ENCODE measurements around the gene OR2A7. TPM values are rescaled to one million over a fixed set of nuclear protein-coding genes. Genes with fewer than 3 reads are reported as not detected.
"Not testable (repeated sequence)": the region's sequence is repeated elsewhere in the genome, so short reads cannot be mapped to it uniquely, and the experiment has no call there.

The OR2A7 gene, protein sequence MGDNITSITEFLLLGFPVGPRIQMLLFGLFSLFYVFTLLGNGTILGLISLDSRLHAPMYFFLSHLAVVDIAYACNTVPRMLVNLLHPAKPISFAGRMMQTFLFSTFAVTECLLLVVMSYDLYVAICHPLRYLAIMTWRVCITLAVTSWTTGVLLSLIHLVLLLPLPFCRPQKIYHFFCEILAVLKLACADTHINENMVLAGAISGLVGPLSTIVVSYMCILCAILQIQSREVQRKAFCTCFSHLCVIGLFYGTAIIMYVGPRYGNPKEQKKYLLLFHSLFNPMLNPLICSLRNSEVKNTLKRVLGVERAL
- total RNA-seq, result not detected

DNA sequence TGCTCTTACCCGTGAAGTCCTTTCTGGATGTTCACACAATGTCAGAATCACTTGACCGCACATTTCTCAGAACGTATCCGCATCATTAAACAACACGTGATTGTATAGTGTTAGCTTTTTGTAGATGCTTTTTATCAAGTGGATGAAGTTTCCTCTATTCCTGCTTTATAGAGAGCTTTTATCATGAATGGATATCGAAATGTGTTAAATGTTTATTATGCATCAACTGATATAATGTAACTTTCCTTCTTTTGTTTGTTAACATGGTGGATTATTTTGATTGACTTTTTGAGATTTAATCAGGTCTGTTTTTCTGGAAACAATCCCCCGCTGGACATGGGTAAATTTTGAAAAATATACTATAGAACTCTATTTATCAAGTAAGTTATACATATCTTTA, at the start of gene OR2A7:
Gene OR2A7 (minus strand): TSS at position 101 of the 400 bp plus-strand sequence. CDS start 5,164 bp downstream, outside the sequence.
- not testable (repeated sequence) for DNase-seq (ENCODE audit: low spot score); H3K36me3 Mint-ChIP-seq; H3K4me1 Mint-ChIP-seq (ENCODE audit: low read depth in 2 of 2); ATAC-seq; H3K27ac Mint-ChIP-seq; H3K4me3 Mint-ChIP-seq; H3K27me3 Mint-ChIP-seq; H3K9me3 Mint-ChIP-seq

DNA sequence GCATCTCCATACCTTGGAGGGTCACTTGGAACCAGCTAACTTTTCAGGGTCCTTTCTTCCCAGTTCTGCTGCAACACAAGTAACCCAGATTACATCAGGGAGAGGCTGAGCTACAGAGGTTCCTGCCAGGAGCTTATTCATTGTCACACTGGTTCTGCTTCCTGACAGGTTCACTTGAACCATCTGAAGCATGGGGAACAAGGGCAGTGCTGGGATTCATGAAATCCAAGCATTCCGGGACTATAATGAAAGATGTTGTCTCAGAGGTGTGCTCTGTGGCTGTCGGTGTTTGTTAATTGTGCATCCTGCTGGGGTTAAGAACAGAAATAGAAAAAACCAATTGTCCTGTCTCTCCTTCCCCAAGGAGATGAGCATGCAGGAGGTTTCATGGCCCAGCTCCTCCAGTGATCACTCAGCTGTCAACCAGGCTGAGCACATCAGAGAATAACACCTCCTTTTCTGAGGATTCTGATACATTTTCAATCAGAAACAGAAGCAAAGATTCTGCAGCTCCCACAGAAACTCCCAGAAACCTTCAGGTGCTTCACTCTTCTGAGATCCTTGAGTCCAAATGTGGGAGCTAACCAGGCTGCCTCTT, 47.4 kb upstream of the OR2A7 start, which contains the start of gene OR2A1:
Gene OR2A1 (plus strand): TSS at position 548 of the 598 bp plus-strand sequence. CDS start 5,706 bp downstream, outside the sequence.
- H3K36me3 Mint-ChIP-seq; DNase-seq (ENCODE audit: low spot score); H3K27me3 Mint-ChIP-seq; H3K4me1 Mint-ChIP-seq (ENCODE audit: low read depth in 2 of 2); H3K27ac Mint-ChIP-seq; H3K4me3 Mint-ChIP-seq; H3K9me3 Mint-ChIP-seq: not testable (repeated sequence)
- ATAC-seq, result peak in 1 of 2 donors; percentile 37

DNA sequence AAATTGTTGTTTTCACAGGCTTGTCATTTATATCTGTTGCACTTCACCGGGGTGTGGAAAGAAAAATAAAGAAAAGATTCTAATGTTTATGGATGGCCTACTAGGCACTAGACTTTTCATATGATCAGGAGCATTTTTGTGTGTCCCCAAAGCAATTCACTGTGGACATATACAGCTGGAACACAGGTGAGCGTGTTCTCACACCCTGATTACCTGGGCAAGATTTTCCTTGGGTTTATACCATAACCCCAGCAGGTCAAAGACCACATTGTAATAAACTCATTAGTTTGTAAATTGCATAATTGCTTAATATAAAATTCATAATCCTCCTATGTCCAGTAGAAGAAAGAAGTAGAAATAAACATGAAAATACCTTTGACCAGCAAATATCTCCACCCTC, 46.6 kb upstream of the OR2A7 start:
- not testable (repeated sequence) for H3K36me3 Mint-ChIP-seq; H3K4me1 Mint-ChIP-seq (ENCODE audit: low read depth in 2 of 2); H3K9me3 Mint-ChIP-seq; H3K27ac Mint-ChIP-seq; DNase-seq (ENCODE audit: low spot score); H3K4me3 Mint-ChIP-seq; ATAC-seq; H3K27me3 Mint-ChIP-seq

DNA sequence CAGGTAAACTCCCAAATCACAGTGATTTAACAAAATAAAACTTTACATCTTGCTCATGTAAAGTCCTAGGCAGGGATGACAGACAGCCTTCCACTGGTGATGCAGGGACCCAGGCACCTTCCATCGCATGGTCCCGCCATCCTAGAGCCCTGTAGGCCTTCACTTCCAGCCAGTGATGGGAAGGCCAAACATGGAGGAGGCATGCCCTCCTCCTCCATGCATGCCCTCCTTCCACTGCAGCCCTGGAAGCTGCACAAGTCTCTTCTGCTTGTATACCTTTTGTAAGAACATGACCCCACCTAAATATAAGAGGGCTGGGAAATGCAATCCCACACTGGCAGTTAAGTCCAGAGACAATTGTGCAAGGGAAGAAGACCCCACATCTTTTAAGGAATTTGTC, 45.1 kb upstream of the OR2A7 start:
- not testable (repeated sequence) for DNase-seq (ENCODE audit: low spot score)

DNA sequence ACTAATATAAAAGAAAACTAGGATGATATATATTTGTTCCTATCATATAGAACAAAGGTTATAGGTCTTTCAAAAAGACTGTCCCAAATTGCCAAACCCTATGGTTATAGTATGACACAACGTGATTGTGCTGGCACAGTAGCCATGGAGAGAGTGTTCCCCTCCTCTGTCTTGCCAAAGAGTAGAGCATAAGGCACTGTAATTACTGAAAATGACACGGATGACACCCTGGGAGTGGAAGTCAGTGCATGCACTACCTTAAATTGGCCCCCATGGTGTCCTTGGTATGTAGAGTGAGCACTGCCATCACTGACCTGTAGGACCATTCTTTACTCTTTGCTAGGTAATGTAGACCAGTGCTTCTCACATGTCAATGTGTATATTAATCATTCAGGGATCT, 40.6 kb upstream of the OR2A7 start:
- not testable (repeated sequence) for H3K36me3 Mint-ChIP-seq; DNase-seq (ENCODE audit: low spot score); H3K4me3 Mint-ChIP-seq; ATAC-seq; H3K27me3 Mint-ChIP-seq; H3K27ac Mint-ChIP-seq; H3K9me3 Mint-ChIP-seq; H3K4me1 Mint-ChIP-seq (ENCODE audit: low read depth in 2 of 2)

More for the DNA sequence above, 45.1 kb upstream of the OR2A7 start:
- H3K27ac Mint-ChIP-seq; H3K36me3 Mint-ChIP-seq; H3K4me3 Mint-ChIP-seq; H3K4me1 Mint-ChIP-seq (ENCODE audit: low read depth in 2 of 2); H3K27me3 Mint-ChIP-seq; H3K9me3 Mint-ChIP-seq: not testable (repeated sequence)
- ATAC-seq, result peak in 1 of 2 donors; percentile 56

DNA sequence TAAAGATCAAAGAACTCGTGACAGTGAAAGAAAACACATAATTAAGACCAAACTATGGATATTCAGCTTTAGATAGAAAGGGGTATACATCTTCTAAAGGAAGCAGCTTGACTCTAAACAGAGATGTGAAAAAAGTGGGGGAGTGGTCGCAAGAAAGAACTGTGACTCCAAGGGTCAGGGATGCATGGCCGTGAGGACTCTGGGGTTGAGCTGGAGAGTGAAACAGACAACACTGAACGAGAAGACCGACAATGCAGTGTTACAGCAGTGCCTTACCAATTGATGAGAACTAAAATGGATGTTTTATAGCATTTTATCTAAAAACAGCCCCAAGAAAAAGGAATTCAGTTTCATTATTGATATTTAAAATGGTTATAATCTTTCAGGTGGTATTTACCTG, 39.0 kb upstream of the OR2A7 start:
- not testable (repeated sequence) for H3K9me3 Mint-ChIP-seq; H3K4me3 Mint-ChIP-seq; DNase-seq (ENCODE audit: low spot score); H3K27ac Mint-ChIP-seq; H3K4me1 Mint-ChIP-seq (ENCODE audit: low read depth in 2 of 2); ATAC-seq; H3K27me3 Mint-ChIP-seq; H3K36me3 Mint-ChIP-seq

DNA sequence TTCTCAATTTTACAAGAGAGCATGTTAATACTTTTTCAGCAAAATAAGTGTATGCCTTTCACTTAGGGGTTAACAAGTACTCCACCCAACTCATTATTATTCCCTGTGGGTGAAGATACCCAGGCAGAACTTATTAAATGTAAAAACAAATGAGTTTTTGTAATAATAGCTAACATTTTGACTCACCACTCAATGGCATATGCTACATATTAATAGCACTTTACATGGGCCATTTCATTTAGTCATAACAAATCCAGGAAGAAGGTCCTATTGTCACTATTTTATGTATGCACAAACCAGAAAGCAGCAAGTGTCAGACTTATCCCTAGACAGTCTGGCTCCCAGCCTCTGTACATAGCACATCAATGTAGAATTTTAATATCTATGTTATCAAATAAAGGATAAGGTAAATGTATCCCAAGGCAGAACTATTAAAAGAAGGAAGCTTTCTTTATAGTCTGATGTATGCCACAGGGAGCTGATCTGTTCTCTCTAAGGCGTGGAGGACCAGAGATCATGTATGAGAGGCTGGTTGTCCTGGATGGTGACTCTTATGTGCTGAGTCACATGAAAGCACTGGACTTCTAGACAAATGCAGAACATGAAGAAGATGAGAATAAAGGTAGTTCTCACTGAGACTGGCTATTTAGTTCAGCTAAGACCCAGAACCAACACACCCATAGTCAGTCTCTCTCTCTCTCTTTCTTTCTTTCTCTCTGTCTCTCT, 38.1 kb upstream of the OR2A7 start:
- not testable (repeated sequence) for H3K4me3 Mint-ChIP-seq; H3K36me3 Mint-ChIP-seq; DNase-seq (ENCODE audit: low spot score); H3K27me3 Mint-ChIP-seq; ATAC-seq; H3K27ac Mint-ChIP-seq; H3K4me1 Mint-ChIP-seq (ENCODE audit: low read depth in 2 of 2); H3K9me3 Mint-ChIP-seq

DNA sequence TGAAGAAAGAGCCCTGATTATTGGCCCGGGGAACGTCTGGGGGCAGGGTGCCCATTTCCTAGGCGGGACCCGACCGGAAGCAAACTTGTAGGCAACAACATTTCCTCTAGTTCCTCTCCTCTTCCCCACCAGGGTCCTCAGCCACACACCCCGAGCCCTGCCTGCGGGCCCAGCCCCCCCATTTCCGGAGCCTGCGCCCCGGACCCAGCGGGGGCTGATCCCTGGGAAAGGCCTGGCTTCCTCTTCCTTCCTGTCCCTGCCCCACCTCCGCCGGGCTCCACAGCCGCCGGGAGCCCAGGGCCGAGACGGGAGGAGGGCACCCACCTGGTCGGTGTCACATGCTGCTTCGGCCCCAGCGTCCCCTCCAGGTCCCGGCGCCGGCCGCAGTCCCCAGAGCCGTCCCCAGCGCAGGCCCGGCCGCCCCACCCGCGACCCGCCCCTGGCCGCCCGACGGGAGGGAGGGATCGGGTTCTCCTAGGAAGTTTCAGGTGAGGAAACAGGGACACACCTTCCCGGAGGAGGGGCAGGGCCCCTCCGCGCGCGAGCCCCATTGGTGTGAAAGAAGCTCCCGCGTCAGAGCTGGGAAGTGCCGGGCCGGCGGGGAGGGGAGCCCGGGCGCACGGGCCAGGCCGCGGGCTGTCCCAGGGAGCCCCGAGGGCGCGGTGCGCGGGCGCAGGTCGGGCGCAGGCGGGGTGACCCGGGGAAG, 29.4 kb upstream of the OR2A7 start:
- H3K36me3 Mint-ChIP-seq; H3K4me3 Mint-ChIP-seq; H3K27me3 Mint-ChIP-seq; DNase-seq (ENCODE audit: low spot score); H3K27ac Mint-ChIP-seq; H3K9me3 Mint-ChIP-seq; H3K4me1 Mint-ChIP-seq (ENCODE audit: low read depth in 2 of 2): not testable (repeated sequence)
- peak; percentile 73 to 83 for ATAC-seq

DNA sequence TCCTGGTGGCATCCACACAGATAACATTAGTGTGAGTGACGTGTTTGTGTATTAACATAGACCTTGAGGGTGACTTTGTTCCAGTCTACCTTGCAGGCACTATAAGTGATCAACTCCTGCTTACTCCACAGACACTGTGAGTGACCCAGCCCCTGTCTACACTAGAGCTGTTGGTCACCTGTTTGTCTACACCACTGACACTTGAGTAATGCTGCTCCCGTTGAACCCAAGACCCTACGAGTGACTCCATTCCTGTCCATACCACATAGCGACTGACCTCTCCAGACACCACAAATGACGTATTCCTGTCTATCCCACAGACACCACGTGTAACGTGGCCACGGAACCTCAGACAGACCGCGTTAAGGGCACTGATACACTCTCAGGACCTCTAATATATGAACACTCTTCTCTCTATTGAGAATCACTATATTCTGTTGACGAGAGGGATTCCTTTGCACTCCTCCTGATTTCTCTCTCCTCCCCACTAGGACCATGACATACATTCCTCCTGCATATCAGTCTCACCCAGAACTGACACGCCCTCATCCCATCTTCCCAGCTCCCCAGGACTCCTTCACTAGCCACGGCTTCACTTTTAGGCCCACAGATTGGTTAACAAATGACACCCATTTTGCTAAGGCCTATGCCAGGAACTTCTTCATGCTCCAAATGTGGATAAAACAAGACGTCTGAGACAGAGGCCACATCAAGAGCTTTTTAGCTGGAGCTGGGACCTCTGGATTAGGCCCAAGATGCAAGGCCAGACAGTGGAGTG, 28.0 kb upstream of the OR2A7 start:
- DNase-seq (ENCODE audit: low spot score); H3K4me1 Mint-ChIP-seq (ENCODE audit: low read depth in 2 of 2); H3K4me3 Mint-ChIP-seq; H3K9me3 Mint-ChIP-seq; H3K27me3 Mint-ChIP-seq; H3K36me3 Mint-ChIP-seq; H3K27ac Mint-ChIP-seq: not testable (repeated sequence)
- ATAC-seq, result peak in 1 of 2 donors; percentile 30

DNA sequence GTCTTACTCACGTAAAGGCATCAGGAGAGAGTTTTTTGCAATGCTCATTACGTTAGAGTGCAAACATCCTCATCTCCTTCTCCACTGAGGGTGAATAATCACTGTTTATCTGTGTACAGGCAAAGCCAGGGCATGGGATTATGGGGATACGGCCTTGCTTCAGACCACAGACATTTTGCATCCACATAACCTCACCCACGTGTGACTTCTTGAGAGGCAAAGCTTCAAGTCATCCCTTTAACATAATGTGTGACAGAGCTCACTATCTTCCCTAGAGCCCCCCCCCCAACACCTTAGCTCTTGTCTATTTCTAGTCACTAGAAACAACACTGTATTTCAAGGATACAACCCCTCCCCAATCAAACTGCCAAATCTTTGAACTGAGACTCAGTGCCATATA, 27.0 kb upstream of the OR2A7 start:
- H3K4me1 Mint-ChIP-seq (ENCODE audit: low read depth in 2 of 2); H3K9me3 Mint-ChIP-seq; H3K4me3 Mint-ChIP-seq; H3K36me3 Mint-ChIP-seq; ATAC-seq; H3K27me3 Mint-ChIP-seq; DNase-seq (ENCODE audit: low spot score); H3K27ac Mint-ChIP-seq: not testable (repeated sequence)

DNA sequence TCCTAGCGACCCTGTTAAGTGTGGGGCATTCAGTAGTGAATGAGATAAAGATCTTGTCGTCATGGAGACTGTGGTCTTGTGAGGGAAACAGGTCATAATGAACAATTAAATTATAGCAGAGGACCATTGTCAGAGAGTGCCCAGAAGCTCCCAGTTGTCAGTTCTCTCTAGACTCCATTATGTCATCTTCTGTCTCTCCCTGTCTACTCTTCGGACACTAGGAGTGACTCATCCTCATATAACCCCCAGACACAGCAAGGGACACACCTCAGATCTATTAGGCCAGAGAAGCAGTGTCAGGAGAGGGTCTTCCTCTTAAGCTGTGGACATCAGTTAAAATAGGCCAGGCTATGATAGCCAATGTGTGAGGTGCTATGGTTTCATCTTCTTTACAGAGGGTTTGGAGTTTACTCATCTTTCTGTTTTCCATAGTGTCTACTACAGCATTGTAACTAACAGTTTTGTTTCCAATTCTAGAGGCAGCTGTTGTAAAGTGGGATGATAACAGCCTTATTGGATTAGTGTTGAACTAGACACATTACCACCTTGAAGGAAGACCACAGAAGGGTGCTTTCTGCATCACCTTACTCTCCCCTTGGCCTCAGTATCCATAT, 22.7 kb upstream of the OR2A7 start:
- H3K9me3 Mint-ChIP-seq; H3K27ac Mint-ChIP-seq; H3K27me3 Mint-ChIP-seq; H3K4me3 Mint-ChIP-seq; H3K36me3 Mint-ChIP-seq; H3K4me1 Mint-ChIP-seq (ENCODE audit: low read depth in 2 of 2); ATAC-seq; DNase-seq (ENCODE audit: low spot score): not testable (repeated sequence)

DNA sequence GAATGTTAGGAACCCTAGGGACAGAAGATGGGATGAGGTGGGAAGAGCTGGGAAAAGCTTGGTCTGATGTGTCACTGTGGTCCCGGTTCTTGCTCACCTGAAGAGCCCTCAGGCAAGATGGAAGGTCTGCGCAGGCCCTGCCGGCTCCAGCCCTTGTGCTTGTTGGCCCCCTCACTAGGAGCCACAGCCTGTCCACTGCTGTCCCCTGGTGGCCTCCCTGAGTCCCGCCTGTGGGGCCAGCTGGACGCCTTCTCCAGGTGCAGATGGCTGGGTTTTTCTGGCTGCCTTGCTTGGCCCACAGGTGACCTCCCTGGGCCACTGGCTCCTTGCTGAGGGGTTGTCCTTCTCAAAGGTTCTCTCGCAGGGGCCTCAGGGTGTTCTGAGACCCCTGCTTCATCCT, 19.1 kb upstream of the OR2A7 start:
- ATAC-seq; H3K4me3 Mint-ChIP-seq; H3K4me1 Mint-ChIP-seq (ENCODE audit: low read depth in 2 of 2); H3K27ac Mint-ChIP-seq; H3K27me3 Mint-ChIP-seq; H3K36me3 Mint-ChIP-seq; H3K9me3 Mint-ChIP-seq; DNase-seq (ENCODE audit: low spot score): not testable (repeated sequence)

DNA sequence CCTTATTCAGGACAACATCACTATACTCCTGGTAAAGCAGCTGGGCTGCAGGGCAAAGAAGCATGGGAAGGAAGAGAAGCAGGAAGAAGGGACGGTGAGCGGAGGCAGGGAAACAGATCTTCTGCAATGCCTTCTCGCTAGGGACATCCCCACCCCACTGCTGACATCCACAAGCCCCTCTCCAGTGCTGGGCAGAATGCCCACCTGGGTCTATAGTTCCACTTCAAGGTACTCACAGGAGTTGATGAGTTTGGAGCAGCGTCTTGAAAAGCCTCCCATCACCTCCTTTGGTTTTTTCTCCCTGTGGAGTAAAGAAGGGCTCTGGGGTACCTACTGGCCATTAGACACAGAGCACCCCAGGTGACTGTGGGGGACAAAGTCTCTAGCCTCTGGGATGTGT, 17.9 kb upstream of the OR2A7 start:
- H3K4me3 Mint-ChIP-seq; H3K27ac Mint-ChIP-seq; H3K9me3 Mint-ChIP-seq; H3K27me3 Mint-ChIP-seq; DNase-seq (ENCODE audit: low spot score); H3K36me3 Mint-ChIP-seq; H3K4me1 Mint-ChIP-seq (ENCODE audit: low read depth in 2 of 2): not testable (repeated sequence)
- peak in 1 of 2 donors; percentile 3 for ATAC-seq

All from natural killer cell treated with Interleukin-12 subunit alpha and Interleukin-12 subunit beta and Interleukin-15 and Interleukin-18, amount 100 ng/mL, for 72 hours (primary cell).